Thyroid gland (tissue), 4 donors: ENCODE results near the gene FBXO27. TPM values are rescaled to one million over a fixed set of nuclear protein-coding genes. Genes with fewer than 3 reads are reported as not detected.

Source experiments
- DNase-seq, 2 donors: peaks; one replicate each; pipeline ENCODE4 v3.0.0-alpha.2; 2019
- H3K27ac ChIP-seq, 3 donors: fragments of 200-600 bp; sonication (generic); 1 replicate in 2 of 3; 2 replicates in 1 of 3; pipeline ENCODE4 v1.5.1; 2016 to 2019; ENCODE audit warnings: mild to moderate bottlenecking in 1 of 3, moderate library complexity in 1 of 3
- H3K27me3 ChIP-seq: fragments of 200-600 bp; sonication (generic); one replicate; pipeline ENCODE4 v1.5.1; 2019
- H3K36me3 ChIP-seq, 2 donors: fragments of 200-600 bp; sonication (generic); one replicate each; pipeline ENCODE4 v1.5.1; 2016 to 2019
- H3K4me1 ChIP-seq, 2 donors: fragments of 200-600 bp; sonication (generic); one replicate each; pipeline ENCODE4 v1.5.1; 2017 to 2019
- H3K4me3 ChIP-seq, 3 donors: fragments of 200-600 bp; sonication (generic); replicated peaks in 1 of 3; 1 replicate in 2 of 3; 2 replicates in 1 of 3; pipeline ENCODE4 v1.5.1; 2016; ENCODE audit warnings: mild to moderate bottlenecking in 1 of 3
- H3K9me3 ChIP-seq: fragments of 200-600 bp; sonication (generic); one replicate; pipeline ENCODE4 v1.5.1; 2017
- CTCF ChIP-seq, 6 experiments: fragments of 200-600 bp in 3 of 6; fragments of 450-650 bp in 3 of 6; sonication (generic) in 3 of 6; IDR thresholded peaks; one replicate each; pipeline ENCODE4 v1.5.1; 2016 to 2019; ENCODE audit warnings: antibody characterized with exemption in 6 of 6, mild to moderate bottlenecking in 2 of 6, inconsistent platforms in 1 of 6, moderate library complexity in 1 of 6
- POLR2A ChIP-seq, 2 donors: fragments of 450-650 bp; IDR thresholded peaks; one replicate each; pipeline ENCODE4 v1.6.1; 2017; ENCODE audit warnings: antibody characterized with exemption in 2 of 2, mild to moderate bottlenecking in 2 of 2, moderate library complexity in 1 of 2
- WGBS, 2 donors: methylation state at CpG; one replicate each; pipeline ENCODE4 v1.1.5; 2017; 5-methylcytosine and 5-hydroxymethylcytosine counted together
- intact Hi-C: fragments of 100-400 bp; cut with DNase I; formaldehyde crosslinking; loops from one replicate; pipeline ENCODE4 v1.15.1; 2023
- total RNA-seq, 4 donors: library from RNA; depleted of rRNA; stranded (reverse); fragments of >200 nt; gene quantifications; one replicate each; pipeline ENCODE4 v1.2.3, GENCODE V29; 2016

The FBXO27 gene
- total RNA-seq, 4 donors from 2014 or later: 0.24 to 5.0 (median 3.0) TPM

GRCh38 chr19:39047073-39047472 lies 14.7 kb upstream of the FBXO27 start:
- Histone ChIP-seq H3K27ac (no peak overlapping the region), H3K27me3 (no peaks in the 10 kb centered on the region), H3K4me3 (no peak overlapping the region), H3K4me1 (no peaks in the 10 kb centered on the region), H3K9me3 (no peaks in the 10 kb centered on the region), H3K36me3 (no peaks in the 10 kb centered on the region)
- TF ChIP-seq POLR2A (IDR thresholded peaks at IDR 0.05): no peak
- no peak for TF ChIP-seq CTCF (IDR thresholded peaks at IDR 0.05)
- no peak for DNase-seq
- intact Hi-C loops: no loop called here
- WGBS, 2 donors: 58 to 92% methylated on average over 2 of the region's 2 CpGs

- 74 to 80% methylated on average over 7 of the region's 7 CpGs for WGBS, 2 donors
- TF ChIP-seq POLR2A (IDR thresholded peaks at IDR 0.05) (no peak), CTCF (IDR thresholded peaks at IDR 0.05) (no peak)
Measured at GRCh38 chr19:39046037-39046821, 13.9 kb upstream of the FBXO27 start.

GRCh38 chr19:39045506-39045905 lies 13.2 kb upstream of the FBXO27 start:
- Histone ChIP-seq H3K27ac (no peak overlapping the region), H3K36me3 (no peaks in the 10 kb centered on the region), H3K4me1 (no peaks in the 10 kb centered on the region), H3K27me3 (no peaks in the 10 kb centered on the region), H3K4me3 (no peak overlapping the region), H3K9me3 (no peaks in the 10 kb centered on the region)
- TF ChIP-seq CTCF (IDR thresholded peaks at IDR 0.05) (no peak), POLR2A (IDR thresholded peaks at IDR 0.05) (no peak)
- no peak for DNase-seq
- 79 to 81% methylated on average over 6 of the region's 6 CpGs for WGBS, 2 donors
- intact Hi-C loops: no loop called here

More at GRCh38 chr19:39046037-39046821, 13.9 kb upstream of the FBXO27 start:
- Histone ChIP-seq H3K27ac (no peak overlapping the region), H3K9me3 (no peaks in the 10 kb centered on the region), H3K4me1 (no peaks in the 10 kb centered on the region), H3K36me3 (no peaks in the 10 kb centered on the region), H3K4me3 (no peak overlapping the region), H3K27me3 (no peaks in the 10 kb centered on the region)
- intact Hi-C loops: no loop called here
- DNase-seq: no peak

GRCh38 chr19:39038098-39038497 lies 5.7 kb upstream of the FBXO27 start:
- H3K4me3 ChIP-seq: no peak overlapping the region
- DNase-seq: peak; percentile 34 to 35
- WGBS, 2 donors: 15 to 30% methylated on average over 9 of the region's 9 CpGs
- intact Hi-C loops: no loop called here
- H3K9me3 ChIP-seq: no peaks in the 10 kb centered on the region
- TF ChIP-seq POLR2A (IDR thresholded peaks at IDR 0.05): no peak
- no peak for TF ChIP-seq CTCF (IDR thresholded peaks at IDR 0.05)
- no peak overlapping the region for H3K27ac ChIP-seq
- H3K36me3 ChIP-seq: no peaks in the 10 kb centered on the region
- H3K27me3 ChIP-seq: no peaks in the 10 kb centered on the region
- peaks cover 0 to under 1% of the 10 kb centered on the region in 2 donors for H3K4me1 ChIP-seq

GRCh38 chr19:39037194-39037593 lies 4.8 kb upstream of the FBXO27 start:
- H3K27me3 ChIP-seq: no peaks in the 10 kb centered on the region
- intact Hi-C loops: no loop called here
- no peak overlapping the region for H3K4me3 ChIP-seq
- no peaks in the 10 kb centered on the region for H3K36me3 ChIP-seq
- no peak for TF ChIP-seq POLR2A (IDR thresholded peaks at IDR 0.05)
- no peak for TF ChIP-seq CTCF (IDR thresholded peaks at IDR 0.05)
- WGBS, 2 donors: 59 to 75% methylated on average over 2 of the region's 2 CpGs
- H3K9me3 ChIP-seq: no peaks in the 10 kb centered on the region
- H3K27ac ChIP-seq: no peak overlapping the region
- peaks cover 0 to 9% of the 10 kb centered on the region in 2 donors for H3K4me1 ChIP-seq
- no peak for DNase-seq
